K562 (cell line): ENCODE data around the gene TNNT1. TPM values are rescaled to one million over a fixed set of nuclear protein-coding genes. Genes with fewer than 3 reads are reported as not detected.
A peak's percentile ranks its signal among the peaks of the same experiment; 100 is the strongest.

Source experiments
- BRCA1 ChIP-seq, 2 experiments: fragments of 450-650 bp in 1 of 2; sonication (generic) in 1 of 2; formaldehyde crosslinking in 1 of 2; IDR thresholded peaks; 2 replicates each; pipeline versions ENCODE4 v1.5.0 to v1.6.1; 2017 to 2020; ENCODE audit warnings: mild to moderate bottlenecking in 1 of 2, missing genetic modification reagents in 1 of 2
- CHD4 ChIP-seq: fragments of 200-600 bp; sonication (generic); IDR thresholded peaks from 3 replicates; pipeline ENCODE4 v1.6.1; 2012; ENCODE audit warnings: low read depth, mild to moderate bottlenecking, mixed read lengths, low read length, inconsistent platforms; ENCODE audit not compliant: insufficient read depth, insufficient replicate concordance, poor library complexity, severe bottlenecking
- FOXM1 ChIP-seq, 2 experiments: fragments of 450-650 bp in 1 of 2; sonication (generic) in 1 of 2; formaldehyde crosslinking in 1 of 2; IDR thresholded peaks; 2 replicates each; pipeline versions ENCODE4 v1.6.1 to v1.9.0; 2017 to 2022; ENCODE audit warnings: low read depth in 2 of 2, mild to moderate bottlenecking in 2 of 2, missing genetic modification reagents in 1 of 2, moderate library complexity in 1 of 2
- HDGF ChIP-seq: fragments of 450-650 bp; IDR thresholded peaks from 2 replicates; pipeline ENCODE4 v1.6.1; 2016
- HSF4 ChIP-seq: fragments of 250-450 bp; sonication (Bioruptor Pico); IDR thresholded peaks from 2 replicates; pipeline ENCODE4 v2.1.2; 2022; ENCODE audit warnings: mild to moderate bottlenecking, moderate library complexity, borderline replicate concordance
- KLF13 ChIP-seq: fragments of 450-650 bp; IDR thresholded peaks from 2 replicates; pipeline ENCODE4 v1.6.1; 2016; ENCODE audit warnings: missing genetic modification characterization, low read depth, mild to moderate bottlenecking, missing compliant biosample characterization, moderate library complexity, borderline replicate concordance
- MAFF ChIP-seq: IDR thresholded peaks from 2 replicates; pipeline ENCODE4 v1.6.1; 2012; ENCODE audit warnings: low read length, improper control_type of control experiment
- MCM3 ChIP-seq: fragments of 450-650 bp; IDR thresholded peaks from 2 replicates; pipeline ENCODE4 v1.6.1; 2016
- MIER1 ChIP-seq: fragments of 450-650 bp; IDR thresholded peaks from 2 replicates; pipeline ENCODE4 v1.6.1; 2016; ENCODE audit warnings: antibody characterized with exemption, mild to moderate bottlenecking, low read depth
- NFYB ChIP-seq: IDR thresholded peaks from 2 replicates; pipeline ENCODE4 v1.6.1; 2011; ENCODE audit warnings: mild to moderate bottlenecking, moderate library complexity; ENCODE audit not compliant: insufficient read length; ENCODE audit errors: extremely low read depth
- NRF1 ChIP-seq, 2 experiments: fragments of 450-650 bp; IDR thresholded peaks in 1 of 2; conservative IDR thresholded peaks in 1 of 2; 2 replicates each; pipeline ENCODE4 v1.6.1; 2014; ENCODE audit warnings: mild to moderate bottlenecking in 2 of 2
- PRMT5 ChIP-seq: sonication (generic); formaldehyde crosslinking; IDR thresholded peaks from 2 replicates; pipeline ENCODE4 v1.5.0; 2020; ENCODE audit warnings: missing genetic modification reagents
- SMAD2 ChIP-seq: fragments of 150-350 bp; IDR thresholded peaks from 2 replicates; pipeline ENCODE4 v1.6.1; 2014; ENCODE audit warnings: low read depth, mild to moderate bottlenecking, low read length
- TAF7 ChIP-seq: fragments of 450-650 bp; IDR thresholded peaks from 2 replicates; pipeline ENCODE4 v1.6.1; 2016; ENCODE audit warnings: missing genetic modification characterization, missing compliant biosample characterization
- USF2 ChIP-seq: sonication (generic); formaldehyde crosslinking; IDR thresholded peaks from 2 replicates; pipeline ENCODE4 v1.5.0; 2020; ENCODE audit warnings: missing genetic modification reagents
- ZC3H4 ChIP-seq: sonication (generic); formaldehyde crosslinking; IDR thresholded peaks from 2 replicates; pipeline ENCODE4 v1.9.0; 2021; ENCODE audit warnings: missing genetic modification reagents, borderline replicate concordance
- ZNF133 ChIP-seq: fragments of 250-450 bp; sonication (Bioruptor Pico); IDR thresholded peaks from 2 replicates; pipeline ENCODE4 v1.4.0; 2020; ENCODE audit warnings: mild to moderate bottlenecking
- ZNF23 ChIP-seq: fragments of 250-450 bp; sonication (Bioruptor Pico); IDR thresholded peaks from 2 replicates; pipeline ENCODE4 v1.4.0; 2020; ENCODE audit warnings: mild to moderate bottlenecking
- ZNF436 ChIP-seq: fragments of 250-450, 450-650 bp; sonication (Bioruptor Pico); formaldehyde crosslinking; IDR thresholded peaks from 2 replicates; pipeline ENCODE4 v1.7.0; 2020; ENCODE audit warnings: mild to moderate bottlenecking
- ZNF717 ChIP-seq: fragments of 250-450 bp; sonication (Bioruptor Pico); IDR thresholded peaks from 2 replicates; pipeline ENCODE4 v1.5.0; 2021
- ZNF778 ChIP-seq: fragments of 450-650 bp; formaldehyde crosslinking; IDR thresholded peaks from 2 replicates; pipeline ENCODE4 v1.4.0; 2020; ENCODE audit warnings: mild to moderate bottlenecking, moderate library complexity
- polyA plus RNA-seq, 8 experiments: library from polyadenylated mRNA; depleted of rRNA in 4 of 8; stranded (reverse) in 5 of 8; unstranded in 3 of 8; fragments of >200 nt; fragmentation: Nextera tagmentation in 2 of 8; fragmentation: Illumina TruSeq in 1 of 8; extraction: Ambion mirVana in 2 of 8; extraction: Trizol in 1 of 8; gene quantifications; 2 replicates each; pipeline versions ENCODE4 v1.2.1 to v1.2.3, GENCODE V29; 2011 to 2014; ENCODE audit warnings: inconsistent platforms in 1 of 8, missing spikeins in 1 of 8
- total RNA-seq, 7 experiments: library from RNA; depleted of rRNA in 6 of 7; stranded (reverse); fragments of >200 nt in 6 of 7; fragmentation: Illumina TruSeq in 2 of 7; extraction: Trizol in 2 of 7; gene quantifications; 2 replicates each; pipeline versions ENCODE4 v1.2.1 to v1.2.3, GENCODE V29; 2011 to 2021; ENCODE audit warnings: low replicate concordance in 1 of 7
- TF ChIP-seq, protein P1 (sequence below): IDR thresholded peaks from 2 replicates; pipeline ENCODE4 v1.6.1; 2011; ENCODE audit not compliant: insufficient read length; ENCODE audit errors: extremely low read depth
- TF ChIP-seq, protein P2 (sequence below): fragments of 250-450 bp; sonication (Bioruptor Pico); IDR thresholded peaks from 2 replicates; pipeline ENCODE4 v1.5.0; 2020; ENCODE audit warnings: mild to moderate bottlenecking, borderline replicate concordance
- TF ChIP-seq, protein P3 (sequence below): fragments of 250-450 bp; sonication (Bioruptor Pico); IDR thresholded peaks from 2 replicates; pipeline ENCODE4 v1.5.1; 2021; ENCODE audit warnings: mild to moderate bottlenecking

The TNNT1 gene
- total and polyA plus RNA-seq, 9 of the 15 experiments (the other 6 are each of a cell fraction or from before 2014, with no cell fraction given), result 31.8 to 390 (median 227) TPM

DNA sequence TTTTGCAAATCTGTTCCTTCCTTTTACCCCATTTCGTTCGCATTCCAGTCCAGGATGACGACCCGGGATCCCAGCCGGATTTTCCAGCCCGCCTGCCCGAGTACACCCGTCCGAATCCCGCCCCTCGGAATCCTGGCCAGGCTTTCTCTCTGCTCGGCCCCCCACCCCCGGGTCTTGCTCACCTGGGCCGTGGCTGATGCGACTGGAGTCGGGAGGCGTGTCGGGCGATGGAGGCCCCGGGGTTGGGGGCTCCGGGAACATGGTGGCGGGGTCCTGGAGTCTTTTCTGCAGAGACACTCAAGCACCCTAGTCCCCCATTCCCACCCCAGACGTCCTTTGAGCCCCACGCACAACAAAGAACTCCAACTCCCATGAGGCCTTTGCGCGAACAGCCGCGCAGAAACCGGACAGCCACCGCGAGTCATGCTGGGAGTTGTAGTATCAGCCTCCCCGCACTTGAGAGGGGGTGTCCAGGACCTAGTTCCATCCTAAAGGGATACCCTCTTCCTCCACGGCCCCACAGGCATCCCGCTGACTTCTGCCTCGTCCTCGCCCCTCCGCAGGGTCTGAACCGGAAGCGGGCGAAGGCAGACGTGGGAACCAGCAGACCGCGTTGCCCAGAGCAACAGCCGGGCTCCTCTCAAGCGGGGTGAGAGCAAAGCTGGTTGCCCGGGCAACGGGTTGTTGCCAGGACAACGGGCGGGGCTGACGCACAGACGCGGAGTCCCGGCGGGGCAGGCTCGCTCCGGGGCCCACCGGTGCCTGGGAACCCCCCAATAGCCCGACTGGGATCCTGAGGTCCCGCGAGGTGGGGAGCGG lies 30.0 kb upstream of the TNNT1 start (continued):
- TF ChIP-seq MAFF (no peak), FOXM1 (IDR thresholded peaks at IDR 0.05; ENCODE audit: low read depth) (peak; percentile 74), FOXM1 (CRISPR knock-in tag; IDR thresholded peaks at IDR 0.05; ENCODE audit: low read depth) (0 out of 2 replicates have a peak, but pooled peaks have one; percentile 64), NRF1 (conservative IDR thresholded peaks at IDR 0.05 in 1 of 2, IDR thresholded peaks at IDR 0.05 in 1 of 2) (peak; percentile 61 to 71), ZNF436 (CRISPR knock-in tag) (no peak), ZC3H4 (no peak), SMAD2 (no peak), PRMT5 (CRISPR knock-in tag) (no peak), CHD4 (no peak), ZNF23 (no peak), HDGF (no peak), NFYB (no peak), USF2 (CRISPR knock-in tag) (no peak), MCM3 (no peak), HSF4 (CRISPR knock-in tag) (no peak), BRCA1 (IDR thresholded peaks at IDR 0.05) (no peak), BRCA1 (CRISPR knock-in tag; IDR thresholded peaks at IDR 0.05) (no peak), ZNF778 (CRISPR knock-in tag) (no peak), ZNF717 (no peak), KLF13 (tag) (no peak), ZNF133 (CRISPR knock-in tag) (no peak), MIER1 (no peak), TAF7 (tag) (no peak)
- TF ChIP-seq, protein P1, sequence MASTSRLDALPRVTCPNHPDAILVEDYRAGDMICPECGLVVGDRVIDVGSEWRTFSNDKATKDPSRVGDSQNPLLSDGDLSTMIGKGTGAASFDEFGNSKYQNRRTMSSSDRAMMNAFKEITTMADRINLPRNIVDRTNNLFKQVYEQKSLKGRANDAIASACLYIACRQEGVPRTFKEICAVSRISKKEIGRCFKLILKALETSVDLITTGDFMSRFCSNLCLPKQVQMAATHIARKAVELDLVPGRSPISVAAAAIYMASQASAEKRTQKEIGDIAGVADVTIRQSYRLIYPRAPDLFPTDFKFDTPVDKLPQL, result no peak
- TF ChIP-seq, protein P2, sequence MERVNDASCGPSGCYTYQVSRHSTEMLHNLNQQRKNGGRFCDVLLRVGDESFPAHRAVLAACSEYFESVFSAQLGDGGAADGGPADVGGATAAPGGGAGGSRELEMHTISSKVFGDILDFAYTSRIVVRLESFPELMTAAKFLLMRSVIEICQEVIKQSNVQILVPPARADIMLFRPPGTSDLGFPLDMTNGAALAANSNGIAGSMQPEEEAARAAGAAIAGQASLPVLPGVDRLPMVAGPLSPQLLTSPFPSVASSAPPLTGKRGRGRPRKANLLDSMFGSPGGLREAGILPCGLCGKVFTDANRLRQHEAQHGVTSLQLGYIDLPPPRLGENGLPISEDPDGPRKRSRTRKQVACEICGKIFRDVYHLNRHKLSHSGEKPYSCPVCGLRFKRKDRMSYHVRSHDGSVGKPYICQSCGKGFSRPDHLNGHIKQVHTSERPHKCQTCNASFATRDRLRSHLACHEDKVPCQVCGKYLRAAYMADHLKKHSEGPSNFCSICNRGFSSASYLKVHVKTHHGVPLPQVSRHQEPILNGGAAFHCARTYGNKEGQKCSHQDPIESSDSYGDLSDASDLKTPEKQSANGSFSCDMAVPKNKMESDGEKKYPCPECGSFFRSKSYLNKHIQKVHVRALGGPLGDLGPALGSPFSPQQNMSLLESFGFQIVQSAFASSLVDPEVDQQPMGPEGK (CRISPR knock-in tag), result no peak
- TF ChIP-seq, protein P3, sequence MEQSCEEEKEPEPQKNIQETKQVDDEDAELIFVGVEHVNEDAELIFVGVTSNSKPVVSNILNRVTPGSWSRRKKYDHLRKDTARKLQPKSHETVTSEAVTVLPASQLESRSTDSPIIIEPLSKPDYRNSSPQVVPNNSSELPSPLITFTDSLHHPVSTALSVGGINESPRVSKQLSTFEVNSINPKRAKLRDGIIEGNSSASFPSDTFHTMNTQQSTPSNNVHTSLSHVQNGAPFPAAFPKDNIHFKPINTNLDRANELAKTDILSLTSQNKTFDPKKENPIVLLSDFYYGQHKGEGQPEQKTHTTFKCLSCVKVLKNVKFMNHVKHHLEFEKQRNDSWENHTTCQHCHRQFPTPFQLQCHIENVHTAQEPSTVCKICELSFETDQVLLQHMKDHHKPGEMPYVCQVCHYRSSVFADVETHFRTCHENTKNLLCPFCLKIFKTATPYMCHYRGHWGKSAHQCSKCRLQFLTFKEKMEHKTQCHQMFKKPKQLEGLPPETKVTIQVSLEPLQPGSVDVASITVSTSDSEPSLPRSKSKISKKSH, result no peak
